Keratinocyte (primary cell): ENCODE measurements around the gene CCDC92. TPM values are rescaled to one million over a fixed set of nuclear protein-coding genes. Genes with fewer than 3 reads are reported as not detected.

Experiments
- DNase-seq: peaks from one replicate; pipeline ENCODE4 v3.0.0-alpha.2; 2011; ENCODE audit warnings: low read depth, missing footprints, low spot score
- FAIRE-seq: peaks from 2 replicates; lab custom pipeline; 2011; peaks lifted over from hg19 to GRCh38; lab: Jason Lieb, UNC
- H2AFZ ChIP-seq: 2 replicates; pipeline ENCODE4 v1.6.0; 2012; ENCODE audit warnings: low read length, control low read depth, inconsistent platforms; ENCODE audit not compliant: control insufficient read depth
- H3K27ac ChIP-seq: 2 replicates; pipeline ENCODE4 v1.5.1; 2011; ENCODE audit warnings: low read length; ENCODE audit not compliant: control insufficient read depth, insufficient read depth
- H3K27me3 ChIP-seq: 3 replicates; pipeline ENCODE4 v1.6.0; 2011; ENCODE audit warnings: low read length; ENCODE audit not compliant: control insufficient read depth, insufficient read depth; ENCODE audit errors: extremely low read depth
- H3K36me3 ChIP-seq, 2 experiments: 2 replicates in 1 of 2; 3 replicates in 1 of 2; pipeline ENCODE4 v1.5.1; 2011; ENCODE audit warnings: low read length in 2 of 2, mild to moderate bottlenecking in 1 of 2; ENCODE audit not compliant: control insufficient read depth in 2 of 2, insufficient read depth in 2 of 2; ENCODE audit errors: extremely low read depth in 1 of 2
- H3K4me1 ChIP-seq: 3 replicates; pipeline ENCODE4 v1.5.1; 2011; ENCODE audit warnings: low read length; ENCODE audit not compliant: control insufficient read depth, insufficient read depth; ENCODE audit errors: extremely low read depth
- H3K4me2 ChIP-seq: 3 replicates; pipeline ENCODE4 v1.6.0; 2011; ENCODE audit warnings: low read depth, low read length; ENCODE audit not compliant: control insufficient read depth, insufficient read depth; ENCODE audit errors: extremely low read depth
- H3K4me3 ChIP-seq, 3 experiments: fragments of 200-600 bp in 1 of 3; sonication (generic) in 1 of 3; 2 replicates in 2 of 3; 3 replicates in 1 of 3; pipeline ENCODE4 v1.5.1; 2011 to 2016; ENCODE audit warnings: low read length in 3 of 3, mild to moderate bottlenecking in 3 of 3, control low read depth in 2 of 3, inconsistent platforms in 1 of 3, low read depth in 1 of 3, mixed read lengths in 1 of 3, mixed run types in 1 of 3, moderate library complexity in 1 of 3; ENCODE audit not compliant: control insufficient read depth in 2 of 3, insufficient read depth in 2 of 3; ENCODE audit errors: extremely low read depth in 1 of 3
- H3K79me2 ChIP-seq: 2 replicates; pipeline ENCODE4 v1.6.0; 2012; ENCODE audit warnings: low read length; ENCODE audit not compliant: control insufficient read depth, insufficient read depth
- H3K9ac ChIP-seq: 3 replicates; pipeline ENCODE4 v1.6.0; 2011; ENCODE audit warnings: low read length; ENCODE audit not compliant: control insufficient read depth, insufficient read depth; ENCODE audit errors: extremely low read depth
- H3K9me1 ChIP-seq: 3 replicates; pipeline ENCODE4 v1.6.0; 2011; ENCODE audit warnings: low read length; ENCODE audit not compliant: control insufficient read depth, insufficient read depth; ENCODE audit errors: extremely low read depth
- H3K9me3 ChIP-seq: 2 replicates; pipeline ENCODE4 v1.5.1; 2012; ENCODE audit warnings: low read depth, low read length; ENCODE audit not compliant: control insufficient read depth
- H4K20me1 ChIP-seq: 3 replicates; pipeline ENCODE4 v1.6.0; 2011; ENCODE audit warnings: low read length; ENCODE audit not compliant: control insufficient read depth, insufficient read depth; ENCODE audit errors: extremely low read depth
- CTCF ChIP-seq, 3 experiments: IDR thresholded peaks in 1 of 3; conservative IDR thresholded peaks in 1 of 3; optimal IDR thresholded peaks in 1 of 3; 2 replicates in 2 of 3; 3 replicates in 1 of 3; pipeline versions ENCODE3 to v1.5.1; 2011; ENCODE audit warnings: low read length in 3 of 3, mild to moderate bottlenecking in 3 of 3, moderate library complexity in 2 of 3, control low read depth in 1 of 3, inconsistent platforms in 1 of 3; ENCODE audit not compliant: insufficient read depth in 2 of 3; ENCODE audit errors: extremely low read depth in 1 of 3
- EZH2 ChIP-seq: IDR thresholded peaks from one replicate; pipeline ENCODE4 v1.6.1; 2012; ENCODE audit warnings: inconsistent platforms, mild to moderate bottlenecking, low read length, moderate library complexity
- dilution Hi-C: fragments of 300-500 bp; cut with MboI; formaldehyde crosslinking; loops from one replicate; pipeline ENCODE4 v1.7.0; 2020; ENCODE audit warnings: low sequenced_read_pairs; ENCODE audit not compliant: extremely low pct_ligation_motif_present
- polyA plus RNA-seq, 5 experiments: library from polyadenylated mRNA; depleted of rRNA in 3 of 5; stranded (reverse) in 3 of 5; stranded (forward) in 1 of 5; unstranded in 1 of 5; fragments of >200 nt; gene quantifications; 1 replicate in 1 of 5; 2 replicates in 3 of 5; 3 replicates in 1 of 5; pipeline versions ENCODE4 v1.2.1 to v1.2.3, GENCODE V29; 2011 to 2012; ENCODE audit warnings: missing spikeins in 2 of 5, low read depth in 1 of 5, low replicate concordance in 1 of 5

Gene CCDC92
- polyA plus RNA-seq, 1 donor (not counting 4 experiments of a cell fraction or from before 2014, with no cell fraction given), result 8.3 TPM

- TF ChIP-seq EZH2 (no peak), CTCF (optimal IDR thresholded peaks at IDR 0.05 in 1 of 3, IDR thresholded peaks at IDR 0.05 in 1 of 3, conservative IDR thresholded peaks at IDR 0.05 in 1 of 3; ENCODE audit: extremely low read depth in 1 of 3, insufficient read depth in 2 of 3, low read length in 3 of 3) (no peak)
- peaks cover 2% of the 10 kb centered on the region for H3K9me1 ChIP-seq
- peak overlapping the region; percentile 51 for H3K4me2 ChIP-seq
- peaks cover 5 to 8% of the 10 kb centered on the region in 2 experiments for H3K36me3 ChIP-seq
- peak; percentile 52 for DNase-seq
- H3K4me3 ChIP-seq, result no peak overlapping the region
- H4K20me1 ChIP-seq, result no peaks in the 10 kb centered on the region
- peaks cover 51% of the 10 kb centered on the region for H3K4me1 ChIP-seq
- no peaks in the 10 kb centered on the region for H3K27me3 ChIP-seq
- dilution Hi-C loops, result no loop called here
- peaks cover 3% of the 10 kb centered on the region for H3K79me2 ChIP-seq
- H3K27ac ChIP-seq, result peak overlapping the region; percentile 43
- H3K9me3 ChIP-seq, result no peaks in the 10 kb centered on the region
- H3K9ac ChIP-seq, result no peak overlapping the region
- H2AFZ ChIP-seq, result no peak overlapping the region
- peak; percentile 67 for FAIRE-seq
Observed at GRCh38 chr12:123995023-123995748, 22.6 kb upstream of the CCDC92 start.

- dilution Hi-C loops, result no loop called here
- DNase-seq, result no peak
- Histone ChIP-seq H3K4me1 (peaks cover 51% of the 10 kb centered on the region), H3K79me2 (peaks cover 3% of the 10 kb centered on the region), H3K9ac (peak overlapping the region; percentile 29), H3K27me3 (no peaks in the 10 kb centered on the region), H3K36me3 (peaks cover 5 to 7% of the 10 kb centered on the region in 2 experiments), H3K9me1 (peaks cover 2% of the 10 kb centered on the region), H3K9me3 (no peaks in the 10 kb centered on the region), H3K4me3 (no peak overlapping the region), H2AFZ (no peak overlapping the region), H3K4me2 (peak overlapping the region; percentile 69), H3K27ac (peak overlapping the region; percentile 71), H4K20me1 (no peaks in the 10 kb centered on the region)
- no peak for FAIRE-seq
- no peak for TF ChIP-seq EZH2
- TF ChIP-seq CTCF (optimal IDR thresholded peaks at IDR 0.05 in 1 of 3, IDR thresholded peaks at IDR 0.05 in 1 of 3, conservative IDR thresholded peaks at IDR 0.05 in 1 of 3; ENCODE audit: extremely low read depth in 1 of 3, insufficient read depth in 2 of 3, low read length in 3 of 3), result no peak
Observed at GRCh38 chr12:123992118-123992825, 19.6 kb upstream of the CCDC92 start.
